ENCODE results near the gene ATP10B. TPM values are rescaled to one million over a fixed set of nuclear protein-coding genes. Genes with fewer than 3 reads are reported as not detected.

Gene ATP10B
- 2.6 TPM for total RNA-seq

GRCh38 chr5:160852049-160852448, at the start of gene ATP10B:
TSS of gene ATP10B (minus strand) at chr5:160852211. CDS start at chr5:160688074, 164,137 bp downstream.

Data from camera-type eye (tissue), 1 donor.